Esophagus squamous epithelium (tissue), 5 donors: ENCODE measurements around the gene DBI. TPM values are rescaled to one million over a fixed set of nuclear protein-coding genes. Genes with fewer than 3 reads are reported as not detected.

Experiments used
- DNase-seq: peaks from one replicate; lab custom pipeline; 2025; lab: John Stamatoyannopoulos, UW
- H3K27ac ChIP-seq, 4 donors: fragments of 200-600 bp; sonication (generic); one replicate each; pipeline ENCODE4 v1.5.1; 2016 to 2019; ENCODE audit warnings: mild to moderate bottlenecking in 1 of 4
- H3K27me3 ChIP-seq, 4 donors: fragments of 200-600 bp; sonication (generic); 1 replicate in 3 of 4; 2 replicates in 1 of 4; pipeline versions ENCODE4 v1.5.1 to v1.6.0; 2017 to 2021; ENCODE audit warnings: antibody characterized with exemption in 1 of 4
- H3K36me3 ChIP-seq, 3 donors: fragments of 200-600 bp; sonication (generic); one replicate each; pipeline ENCODE4 v1.5.1; 2016 to 2019
- H3K4me1 ChIP-seq, 3 donors: fragments of 200-600 bp; sonication (generic); one replicate each; pipeline ENCODE4 v1.5.1; 2017 to 2019
- H3K4me3 ChIP-seq, 4 donors: fragments of 200-600 bp; sonication (generic); 1 replicate in 3 of 4; 2 replicates in 1 of 4; pipeline ENCODE4 v1.5.1; 2016 to 2019; ENCODE audit warnings: mild to moderate bottlenecking in 2 of 4, moderate library complexity in 1 of 4
- H3K9me3 ChIP-seq, 3 donors: fragments of 200-600 bp; sonication (generic); one replicate each; pipeline ENCODE4 v1.5.1; 2016 to 2019
- CTCF ChIP-seq, 6 experiments: fragments of 450-650 bp in 4 of 6; fragments of 200-600 bp in 2 of 6; sonication (generic) in 2 of 6; IDR thresholded peaks; one replicate each; pipeline ENCODE4 v1.5.1; 2016 to 2019; ENCODE audit warnings: antibody characterized with exemption in 6 of 6, mild to moderate bottlenecking in 4 of 6, moderate library complexity in 4 of 6
- POLR2A ChIP-seq, 4 donors: fragments of 450-650 bp; IDR thresholded peaks; one replicate each; pipeline ENCODE4 v1.6.1; 2017; ENCODE audit warnings: antibody characterized with exemption in 4 of 4, mild to moderate bottlenecking in 4 of 4, moderate library complexity in 3 of 4
- WGBS, 2 donors: methylation state at CpG; one replicate each; pipeline ENCODE4 v1.1.5; 2018; 5-methylcytosine and 5-hydroxymethylcytosine counted together
- intact Hi-C: fragments of 100-400 bp; cut with DNase I; formaldehyde crosslinking; loops from one replicate; pipeline ENCODE4 v1.15.0; 2022
- total RNA-seq, 4 donors: library from RNA; depleted of rRNA; stranded (reverse); fragments of >200 nt; gene quantifications; one replicate each; pipeline ENCODE4 v1.1.0, GENCODE V29; 2016
- donor health status: DM: yes; HTN: yes; CAD: no.

The DBI gene
- total RNA-seq, 4 donors from 2014 or later: 389 to 692 (median 411) TPM

- H3K4me3 ChIP-seq: no peak overlapping the region
- H3K27ac ChIP-seq: no peak overlapping the region
- DNase-seq: no peak
- 85 to 91% methylated on average over 2 of the region's 2 CpGs for WGBS, 2 donors
- H3K27me3 ChIP-seq: no peaks in the 10 kb centered on the region
- TF ChIP-seq POLR2A (IDR thresholded peaks at IDR 0.05) (no peak), CTCF (IDR thresholded peaks at IDR 0.05) (no peak)
- no peaks in the 10 kb centered on the region for H3K4me1 ChIP-seq
- intact Hi-C loops: no loop called here
- no peaks in the 10 kb centered on the region for H3K9me3 ChIP-seq
- H3K36me3 ChIP-seq: peaks cover 0 to 21% (median 0%) of the 10 kb centered on the region in 3 donors
Measured at GRCh38 chr2:119337749-119338148, 29.0 kb upstream of the DBI start.

- no peak overlapping the region for H3K4me3 ChIP-seq
- H3K27ac ChIP-seq: no peak overlapping the region
- H3K9me3 ChIP-seq: no peaks in the 10 kb centered on the region
- DNase-seq: no peak
- peaks cover 0 to 3% (median 0%) of the 10 kb centered on the region in 3 donors for H3K4me1 ChIP-seq
- 81 to 100% methylated on average over 2 of the region's 2 CpGs for WGBS, 2 donors
- peaks cover 0 to 21% (median 0%) of the 10 kb centered on the region in 3 donors for H3K36me3 ChIP-seq
- no peaks in the 10 kb centered on the region for H3K27me3 ChIP-seq
- intact Hi-C loops: no loop called here
- no peak for TF ChIP-seq POLR2A (IDR thresholded peaks at IDR 0.05)
- TF ChIP-seq CTCF (IDR thresholded peaks at IDR 0.05): no peak
Measured at GRCh38 chr2:119338272-119338671, 28.5 kb upstream of the DBI start.

GRCh38 chr2:119338826-119339561 is 27.8 kb upstream of the DBI start:
- DNase-seq: no peak
- no peak overlapping the region for H3K27ac ChIP-seq
- H3K4me3 ChIP-seq: no peak overlapping the region
- H3K4me1 ChIP-seq: peaks cover 0 to 10% (median 0%) of the 10 kb centered on the region in 3 donors
- no peaks in the 10 kb centered on the region for H3K27me3 ChIP-seq
- intact Hi-C loops: no loop called here
- WGBS, 2 donors: 72 to 78% methylated on average over 6 of the region's 6 CpGs
- H3K36me3 ChIP-seq: peaks cover 0 to 21% (median 0%) of the 10 kb centered on the region in 3 donors
- no peak for TF ChIP-seq POLR2A (IDR thresholded peaks at IDR 0.05)
- no peaks in the 10 kb centered on the region for H3K9me3 ChIP-seq

- Histone ChIP-seq H3K9me3 (no peaks in the 10 kb centered on the region), H3K4me3 (no peak overlapping the region), H3K36me3 (peaks cover 0 to 21% (median 0%) of the 10 kb centered on the region in 3 donors), H3K27me3 (no peaks in the 10 kb centered on the region), H3K4me1 (peaks cover 0 to 12% (median 0%) of the 10 kb centered on the region in 3 donors), H3K27ac (no peak overlapping the region)
- DNase-seq: no peak
- intact Hi-C loops: no loop called here
- WGBS, 2 donors: 89 to 92% methylated on average over 7 of the region's 7 CpGs
- TF ChIP-seq POLR2A (IDR thresholded peaks at IDR 0.05): no peak
- TF ChIP-seq CTCF (IDR thresholded peaks at IDR 0.05): no peak
Measured at GRCh38 chr2:119339562-119339923, 27.2 kb upstream of the DBI start.

- 80 to 95% methylated on average over 2 of the region's 2 CpGs for WGBS, 2 donors
- no peak overlapping the region for H3K4me3 ChIP-seq
- H3K4me1 ChIP-seq: peaks cover 0 to 12% (median 0%) of the 10 kb centered on the region in 3 donors
- no peak for TF ChIP-seq CTCF (IDR thresholded peaks at IDR 0.05)
- TF ChIP-seq POLR2A (IDR thresholded peaks at IDR 0.05): no peak
- H3K27me3 ChIP-seq: no peaks in the 10 kb centered on the region
- no peak for DNase-seq
- H3K36me3 ChIP-seq: peaks cover 0 to 14% (median 0%) of the 10 kb centered on the region in 3 donors
- no peaks in the 10 kb centered on the region for H3K9me3 ChIP-seq
- no peak overlapping the region for H3K27ac ChIP-seq
- intact Hi-C loops: no loop called here
Measured at GRCh38 chr2:119341684-119342083, 25.1 kb upstream of the DBI start.
